Activated naive CD4-positive, alpha-beta T cell treated with anti-CD3 and anti-CD28 coated beads, Interleukin-2, amount 10 ng/mL, durations not matched to agents 7 days and 5 days (primary cell): Measurements from ENCODE around the gene FAM53A.
A peak's percentile ranks its signal among the peaks of the same experiment; 100 is the strongest.
"Not testable (repeated sequence)": the region's sequence is repeated elsewhere in the genome, so short reads cannot be mapped to it uniquely, and the experiment has no call there.

Experiments
- CTCF ChIA-PET: fragments of 350-600 bp; sonication (Branson Sonifier 250); formaldehyde crosslinking; loops from one replicate; lab custom pipeline; 2021; ENCODE audit warnings: antibody characterized with exemption; lab: Charles Lee
- DNase-seq: peaks from one replicate; pipeline ENCODE4 v3.0.0-alpha.2; 2020
- H3K27ac Mint-ChIP-seq: one replicate; pipeline ENCODE4 v1.8.0; 2021; ENCODE audit warnings: mild to moderate bottlenecking, moderate library complexity, mixed read lengths
- H3K27me3 Mint-ChIP-seq: one replicate; pipeline ENCODE4 v1.8.0; 2021; ENCODE audit warnings: mild to moderate bottlenecking, mixed read lengths
- H3K36me3 Mint-ChIP-seq: one replicate; pipeline ENCODE4 v1.8.0; 2021; ENCODE audit warnings: mixed read lengths
- H3K4me1 Mint-ChIP-seq: one replicate; pipeline ENCODE4 v1.8.0; 2021; ENCODE audit warnings: mixed read lengths
- H3K4me3 Mint-ChIP-seq: one replicate; pipeline ENCODE4 v1.8.0; 2021; ENCODE audit warnings: mild to moderate bottlenecking, moderate library complexity, mixed read lengths
- H3K9me3 Mint-ChIP-seq: one replicate; pipeline ENCODE4 v1.8.0; 2021; ENCODE audit warnings: mixed read lengths

The FAM53A gene

GRCh38 chr4:1711571-1712215 is 27.6 kb upstream of the FAM53A start:
- CTCF ChIA-PET = interaction anchor here (1.0 to 3.3 kb wide), 2 partner anchors 9 to 18 kb away, joined by 3 to 26 read pairs; partner anchors contain the start of genes TACC3 and TMEM129
- DNase-seq = peak; percentile 60
- Mint-ChIP-seq H3K4me1 (peaks cover 67% of the 10 kb centered on the region), H3K9me3 (no peaks in the 10 kb centered on the region), H3K36me3 (peaks cover 47% of the 10 kb centered on the region), H3K27ac (peak overlapping the region; percentile 95), H3K4me3 (peak overlapping the region; percentile 94), H3K27me3 (peaks cover 3% of the 10 kb centered on the region)

DNA sequence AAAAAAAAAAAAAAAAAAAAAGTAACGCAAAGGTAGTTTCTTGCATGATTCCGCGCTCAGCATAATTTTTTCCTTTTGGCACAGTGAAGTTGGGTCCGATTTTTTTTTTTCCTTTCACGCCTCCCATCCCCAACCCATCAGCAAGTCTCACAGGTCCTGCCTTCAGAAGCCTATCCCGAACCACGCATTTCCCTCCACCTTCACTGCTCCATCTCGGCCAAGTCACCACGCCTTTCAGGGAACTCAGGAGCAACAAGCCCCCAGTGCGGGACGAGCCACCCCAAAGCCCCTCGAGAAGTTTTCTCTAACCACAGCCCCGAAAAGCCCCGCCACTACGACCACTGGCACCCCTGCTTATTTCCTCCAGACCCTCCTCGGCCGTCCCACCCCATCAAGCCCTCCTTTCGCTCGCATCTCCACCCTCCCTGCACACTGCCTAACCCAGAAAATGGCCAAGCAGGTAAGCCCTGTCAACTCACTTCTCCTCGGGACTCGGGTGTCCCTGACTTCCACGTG is 27.0 kb upstream of the FAM53A start:
- peaks cover 3% of the 10 kb centered on the region for H3K27me3 Mint-ChIP-seq
- peak overlapping the region; percentile 95 for H3K27ac Mint-ChIP-seq
- no peaks in the 10 kb centered on the region for H3K9me3 Mint-ChIP-seq
- peaks cover 67% of the 10 kb centered on the region for H3K4me1 Mint-ChIP-seq
- peak overlapping the region; percentile 94 for H3K4me3 Mint-ChIP-seq
- no peak for DNase-seq
- CTCF ChIA-PET = interaction anchor here (3.3 kb wide), 1 partner anchor 17 kb away, joined by 26 read pairs; no protein-coding TSS in a partner anchor
- peaks cover 50% of the 10 kb centered on the region for H3K36me3 Mint-ChIP-seq

- peaks cover 56% of the 10 kb centered on the region for H3K36me3 Mint-ChIP-seq
- H3K4me3 Mint-ChIP-seq = peak overlapping the region; percentile 31
- CTCF ChIA-PET = interaction anchor here (1.2 to 10.9 kb wide), 2 partner anchors 16 to 19 kb away, joined by 3 to 95 read pairs; no protein-coding TSS in a partner anchor
- no peaks in the 10 kb centered on the region for H3K9me3 Mint-ChIP-seq
- peaks cover 56% of the 10 kb centered on the region for H3K4me1 Mint-ChIP-seq
- no peak overlapping the region for H3K27ac Mint-ChIP-seq
- H3K27me3 Mint-ChIP-seq = peaks cover 3% of the 10 kb centered on the region
- no peak for DNase-seq
Measured at GRCh38 chr4:1708581-1708980, 24.5 kb upstream of the FAM53A start.

- Mint-ChIP-seq H3K4me1 (peaks cover 66% of the 10 kb centered on the region), H3K27ac (no peak overlapping the region), H3K36me3 (peaks cover 66% of the 10 kb centered on the region), H3K27me3 (peaks cover under 1% of the 10 kb centered on the region), H3K4me3 (no peak overlapping the region), H3K9me3 (no peaks in the 10 kb centered on the region)
- CTCF ChIA-PET = interaction anchor here (10.9 kb wide), 1 partner anchor 13 kb away, joined by 95 read pairs; no protein-coding TSS in a partner anchor
- no peak for DNase-seq
Measured at GRCh38 chr4:1706358-1706757, 22.2 kb upstream of the FAM53A start.

DNA sequence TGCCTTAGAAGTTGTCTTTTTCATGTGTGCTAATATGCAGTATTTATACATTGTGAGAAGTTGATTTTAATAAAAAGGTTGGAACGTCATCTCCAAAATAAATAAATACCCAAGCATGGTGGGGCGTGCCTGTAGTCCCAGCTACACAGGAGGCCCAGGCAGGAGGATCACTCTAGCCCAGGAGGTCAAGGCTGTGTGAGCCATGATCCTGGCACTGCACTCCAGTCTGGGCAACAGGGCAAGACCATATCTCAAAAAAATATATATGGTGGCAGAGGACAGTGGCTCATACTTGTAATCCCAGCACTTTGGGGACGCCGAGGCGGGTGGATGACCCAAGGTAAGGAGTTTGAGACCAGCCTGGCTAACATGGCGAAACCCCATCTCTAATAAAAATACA is 21.6 kb upstream of the FAM53A start:
- Mint-ChIP-seq H3K36me3 (peaks cover 62% of the 10 kb centered on the region), H3K27ac (no peak overlapping the region), H3K4me1 (peaks cover 59% of the 10 kb centered on the region), H3K9me3 (no peaks in the 10 kb centered on the region), H3K27me3 (no peaks in the 10 kb centered on the region), H3K4me3 (no peak overlapping the region)
- DNase-seq = no peak
- CTCF ChIA-PET = interaction anchor here (10.9 kb wide), 1 partner anchor 13 kb away, joined by 95 read pairs; no protein-coding TSS in a partner anchor

DNA sequence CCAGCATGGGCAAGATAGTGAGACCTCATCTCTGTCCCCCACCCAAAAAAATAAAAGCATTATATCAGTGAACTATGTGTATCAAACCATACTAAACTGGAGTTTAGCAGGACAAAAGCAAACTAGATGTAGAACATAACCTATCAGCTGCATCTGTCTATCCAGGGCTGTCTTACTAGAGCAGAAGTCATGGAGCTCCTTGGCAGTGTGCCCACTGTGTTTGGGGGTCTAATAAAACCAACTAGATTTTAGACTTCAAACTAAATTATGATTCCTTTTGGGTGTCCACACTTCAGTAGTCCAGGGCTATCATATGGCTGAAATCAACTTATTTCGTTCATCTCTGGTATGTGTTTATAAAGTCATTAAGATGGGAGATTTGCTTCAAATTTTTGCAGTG is 19.8 kb upstream of the FAM53A start:
- Mint-ChIP-seq H3K9me3 (no peaks in the 10 kb centered on the region), H3K27me3 (no peaks in the 10 kb centered on the region), H3K36me3 (peaks cover 61% of the 10 kb centered on the region), H3K4me1 (peaks cover 41% of the 10 kb centered on the region), H3K27ac (no peak overlapping the region), H3K4me3 (no peak overlapping the region)
- CTCF ChIA-PET = interaction anchor here (0.5 to 10.9 kb wide), 2 partner anchors 11 to 22 kb away, joined by 3 to 95 read pairs; no protein-coding TSS in a partner anchor
- DNase-seq = no peak

GRCh38 chr4:1701671-1702070 is 17.6 kb upstream of the FAM53A start:
- CTCF ChIA-PET = interaction anchor here (1.5 to 10.9 kb wide), 2 partner anchors 9 to 12 kb away, joined by 3 to 95 read pairs; no protein-coding TSS in a partner anchor
- not testable (repeated sequence) for H3K27me3 Mint-ChIP-seq, DNase-seq, H3K9me3 Mint-ChIP-seq, H3K27ac Mint-ChIP-seq, H3K4me3 Mint-ChIP-seq
- Mint-ChIP-seq H3K36me3 (peaks cover 56% of the 10 kb centered on the region), H3K4me1 (peaks cover 29% of the 10 kb centered on the region)

DNA sequence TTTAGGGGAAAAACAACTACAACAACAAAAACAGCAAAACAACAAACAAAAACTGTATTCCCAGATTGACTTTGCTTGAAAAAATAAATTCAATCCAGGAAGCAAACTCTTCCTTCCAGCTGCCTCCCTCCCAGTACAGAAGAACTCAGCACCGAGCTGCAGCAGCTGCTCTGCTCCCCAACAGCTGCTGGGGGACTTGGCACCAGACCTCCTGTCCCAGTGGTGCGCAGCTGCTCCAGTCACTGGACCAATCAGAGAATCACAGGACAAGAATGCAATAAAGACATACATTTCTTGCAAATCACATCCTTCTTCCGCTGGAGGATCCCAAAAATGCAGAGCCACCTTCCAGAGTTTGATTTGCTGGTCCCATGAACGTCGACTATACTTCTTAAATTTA is 11.8 kb upstream of the FAM53A start:
- Mint-ChIP-seq H3K4me3 (no peak overlapping the region), H3K27me3 (no peaks in the 10 kb centered on the region), H3K27ac (no peak overlapping the region), H3K4me1 (peaks cover 4% of the 10 kb centered on the region), H3K9me3 (no peaks in the 10 kb centered on the region), H3K36me3 (peaks cover 52% of the 10 kb centered on the region)
- DNase-seq = no peak
- CTCF ChIA-PET = interaction anchor here (5.0 kb wide), 1 partner anchor 30 kb away, joined by 96 read pairs; no protein-coding TSS in a partner anchor

- CTCF ChIA-PET = interaction anchor here (0.8 to 5.0 kb wide), 15 partner anchors 10 to 913 kb away, joined by 3 to 96 read pairs (median 6); partner anchors contain the start of genes FAM53A, SLBP, TACC3 and TMEM129
- H3K9me3 Mint-ChIP-seq = no peaks in the 10 kb centered on the region
- H3K4me3 Mint-ChIP-seq = no peak overlapping the region
- peak; percentile 85 for DNase-seq
- no peaks in the 10 kb centered on the region for H3K27me3 Mint-ChIP-seq
- H3K4me1 Mint-ChIP-seq = peaks cover 6% of the 10 kb centered on the region
- peaks cover 49% of the 10 kb centered on the region for H3K36me3 Mint-ChIP-seq
- peak overlapping the region; percentile 76 for H3K27ac Mint-ChIP-seq
Measured at GRCh38 chr4:1693131-1693896, 9.2 kb upstream of the FAM53A start.

DNA sequence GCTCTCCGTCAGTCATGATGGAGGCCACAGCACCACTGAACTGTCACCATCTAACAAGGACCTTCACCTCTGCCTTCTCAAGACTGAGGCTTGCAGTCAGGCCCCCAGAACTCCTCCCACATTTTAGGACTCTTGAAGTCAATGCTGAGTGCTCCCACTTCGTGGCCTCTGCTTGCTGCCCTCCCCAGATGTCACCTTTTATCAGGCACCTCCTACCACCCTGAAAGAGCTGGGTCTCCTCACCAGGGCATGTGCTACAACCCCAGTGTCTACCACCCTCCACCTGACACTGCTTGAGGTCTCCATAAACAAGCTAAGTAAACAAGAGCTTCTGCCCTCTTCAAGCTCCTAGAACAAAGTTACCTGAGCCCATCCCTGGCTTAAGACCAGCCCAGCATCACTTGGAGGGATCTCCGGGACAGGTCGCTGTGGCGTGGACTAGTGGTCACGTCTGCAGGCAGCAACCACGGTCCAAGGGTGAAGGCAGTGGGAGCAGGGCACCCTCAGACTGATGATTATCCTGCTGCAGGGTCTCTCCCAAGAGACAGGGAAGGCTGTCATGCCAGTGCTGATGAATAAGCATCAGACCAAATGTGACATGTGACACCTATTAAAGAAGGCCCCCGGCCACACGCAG is 7.7 kb upstream of the FAM53A start:
- CTCF ChIA-PET = interaction anchor here (0.8 to 4.3 kb wide), 4 partner anchors 13 to 41 kb away, joined by 3 to 95 read pairs (median 4); no protein-coding TSS in a partner anchor
- DNase-seq = no peak
- no peaks in the 10 kb centered on the region for H3K9me3 Mint-ChIP-seq
- H3K27ac Mint-ChIP-seq = no peak overlapping the region
- H3K27me3 Mint-ChIP-seq = no peaks in the 10 kb centered on the region
- H3K4me3 Mint-ChIP-seq = no peak overlapping the region
- H3K4me1 Mint-ChIP-seq = peaks cover 6% of the 10 kb centered on the region
- H3K36me3 Mint-ChIP-seq = peaks cover 45% of the 10 kb centered on the region

GRCh38 chr4:1690698-1691097 is 6.6 kb upstream of the FAM53A start:
- peaks cover 39% of the 10 kb centered on the region for H3K36me3 Mint-ChIP-seq

GRCh38 chr4:1686440-1687036 is 2.4 kb upstream of the FAM53A start:
- H3K27me3 Mint-ChIP-seq = peaks cover 4% of the 10 kb centered on the region
- H3K9me3 Mint-ChIP-seq = no peaks in the 10 kb centered on the region
- no peak for DNase-seq
- CTCF ChIA-PET = no interaction called here
- peaks cover 9% of the 10 kb centered on the region for H3K36me3 Mint-ChIP-seq
- peak overlapping the region; percentile 32 for H3K4me3 Mint-ChIP-seq
- peaks cover 14% of the 10 kb centered on the region for H3K4me1 Mint-ChIP-seq
- H3K27ac Mint-ChIP-seq = no peak overlapping the region

More at GRCh38 chr4:1690698-1691097, 6.6 kb upstream of the FAM53A start:
- DNase-seq = no peak
- Mint-ChIP-seq H3K27ac (no peak overlapping the region), H3K4me1 (peaks cover 6% of the 10 kb centered on the region), H3K9me3 (no peaks in the 10 kb centered on the region), H3K27me3 (no peaks in the 10 kb centered on the region), H3K4me3 (no peak overlapping the region)
- CTCF ChIA-PET = interaction anchor here (4.3 kb wide), 1 partner anchor 15 kb away, joined by 95 read pairs; no protein-coding TSS in a partner anchor
